GM12878 (cell line): ENCODE data around the gene LRRC75B.

Source experiments
- ATF2 ChIP-seq: IDR thresholded peaks from 2 replicates; pipeline ENCODE4 v1.6.1; 2012; ENCODE audit warnings: low read length, inconsistent platforms
- CTCF ChIP-seq, 3 experiments: IDR thresholded peaks in 2 of 3; conservative IDR thresholded peaks in 1 of 3; 2 replicates each; pipeline ENCODE4 v1.5.1; 2011; ENCODE audit warnings: low read depth in 3 of 3, low read length in 3 of 3, mild to moderate bottlenecking in 3 of 3, control low read depth in 2 of 3, moderate library complexity in 2 of 3, inconsistent platforms in 1 of 3, mixed read lengths in 1 of 3; ENCODE audit not compliant: control insufficient read depth in 2 of 3, insufficient read depth in 1 of 3; ENCODE audit errors: extremely low read depth in 1 of 3
- HDAC2 ChIP-seq: fragments of 200-600 bp; sonication (generic); IDR thresholded peaks from 2 replicates; pipeline ENCODE4 v1.6.1; 2017
- IKZF1 ChIP-seq: fragments of 450-650 bp; conservative IDR thresholded peaks from 2 replicates; pipeline ENCODE4 v1.6.1; 2017; ENCODE audit warnings: antibody characterized with exemption, mild to moderate bottlenecking
- JUNB ChIP-seq: IDR thresholded peaks from 2 replicates; pipeline ENCODE4 v1.6.1; 2016; ENCODE audit warnings: antibody characterized with exemption, mild to moderate bottlenecking
- NRF1 ChIP-seq: conservative IDR thresholded peaks from 2 replicates; pipeline ENCODE4 v1.6.1; 2011; ENCODE audit warnings: mild to moderate bottlenecking, low read depth, low read length, improper control_type of control experiment
- POLR2AphosphoS5 ChIP-seq: IDR thresholded peaks from 2 replicates; pipeline ENCODE4 v1.6.1; 2011; ENCODE audit warnings: mild to moderate bottlenecking, low read length, inconsistent platforms
- SRF ChIP-seq, 2 experiments: IDR thresholded peaks; 2 replicates each; pipeline ENCODE4 v1.6.1; 2011; ENCODE audit warnings: low read depth in 2 of 2, low read length in 2 of 2, mild to moderate bottlenecking in 1 of 2, moderate library complexity in 1 of 2
- USF2 ChIP-seq: IDR thresholded peaks from 2 replicates; pipeline ENCODE4 v1.6.1; 2011; ENCODE audit warnings: low read depth, low read length, improper control_type of control experiment, borderline replicate concordance

GRCh38 chr22:24578355-24579257 is 14.3 kb downstream of the LRRC75B start:
- no peak for TF ChIP-seq USF2
- TF ChIP-seq NRF1: no peak
- TF ChIP-seq CTCF (IDR thresholded peaks at IDR 0.05 in 2 of 3, conservative IDR thresholded peaks at IDR 0.05 in 1 of 3; ENCODE audit: control insufficient read depth in 2 of 3, extremely low read depth in 1 of 3, insufficient read depth in 1 of 3, low read depth in 3 of 3, low read length in 3 of 3): no peak
- TF ChIP-seq HDAC2: no peak
- TF ChIP-seq ATF2: no peak
- TF ChIP-seq POLR2AphosphoS5: no peak; the same call in 1 of the 2 replicates
- TF ChIP-seq SRF (IDR thresholded peaks at IDR 0.05; ENCODE audit: low read depth in 2 of 2, low read length in 2 of 2): no peak
- no peak for TF ChIP-seq IKZF1
- TF ChIP-seq JUNB: no peak
